NCI-H1694 (cell line): ENCODE measurements around the gene WDR5.

Experiments used
- DNase-seq: peaks from one replicate; lab custom pipeline; 2025; lab: John Stamatoyannopoulos, UW

Gene WDR5

DNA sequence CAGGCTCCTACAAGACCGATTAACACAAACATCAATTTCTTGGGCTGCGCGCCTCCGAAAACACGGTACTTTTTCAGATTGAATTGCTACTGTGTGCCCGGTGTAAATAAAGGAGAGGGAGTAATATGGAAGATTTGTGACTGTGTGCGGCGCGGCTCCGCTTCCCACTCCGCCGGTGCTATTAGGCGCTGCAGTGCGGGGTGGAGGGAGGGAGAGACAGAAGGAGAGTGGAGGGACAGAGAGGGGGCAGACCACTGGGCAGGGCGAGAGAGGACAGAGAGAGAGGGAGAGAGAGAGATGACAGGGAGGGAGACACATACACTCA lies 53.2 kb downstream of the WDR5 start:
- DNase-seq = no peak

DNA sequence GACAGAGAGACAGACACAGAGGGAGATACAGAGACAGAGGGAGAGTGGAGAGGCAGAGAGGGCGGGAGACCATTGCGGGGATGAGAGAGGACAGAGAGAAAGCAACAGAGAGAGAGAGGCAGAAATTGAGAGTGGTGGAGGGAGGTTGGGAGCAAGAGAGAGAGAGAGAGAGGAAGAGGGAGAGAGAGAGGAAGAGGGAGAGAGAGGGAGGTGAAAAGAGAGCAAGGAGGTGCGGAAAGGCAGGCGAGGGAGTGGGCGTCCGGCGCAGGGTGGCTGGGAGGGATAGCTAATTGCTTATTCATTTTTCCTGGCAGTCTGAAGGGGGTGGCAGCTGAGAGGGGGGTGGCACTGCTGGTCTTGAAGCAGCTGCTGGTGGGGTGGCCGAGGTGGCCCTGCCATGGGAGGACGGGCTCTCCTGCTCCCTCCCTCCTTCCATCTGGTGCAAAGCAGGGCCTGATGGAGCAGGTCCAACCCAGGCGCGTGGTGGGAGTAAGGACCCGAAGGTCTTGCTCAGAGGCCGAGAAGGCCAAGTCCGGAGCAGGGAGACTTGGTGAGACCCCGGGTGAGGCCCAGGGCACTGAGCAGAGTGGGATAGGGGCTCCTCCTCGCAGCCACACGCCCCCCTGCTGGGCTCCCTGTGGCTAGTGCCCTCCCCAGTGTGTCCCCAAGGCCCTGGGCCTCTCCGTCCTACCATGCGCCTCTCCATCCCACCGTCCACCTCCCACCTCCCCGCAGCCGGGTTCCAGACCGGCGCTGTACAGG lies 53.8 kb downstream of the WDR5 start:
- peak; percentile 42 for DNase-seq

DNA sequence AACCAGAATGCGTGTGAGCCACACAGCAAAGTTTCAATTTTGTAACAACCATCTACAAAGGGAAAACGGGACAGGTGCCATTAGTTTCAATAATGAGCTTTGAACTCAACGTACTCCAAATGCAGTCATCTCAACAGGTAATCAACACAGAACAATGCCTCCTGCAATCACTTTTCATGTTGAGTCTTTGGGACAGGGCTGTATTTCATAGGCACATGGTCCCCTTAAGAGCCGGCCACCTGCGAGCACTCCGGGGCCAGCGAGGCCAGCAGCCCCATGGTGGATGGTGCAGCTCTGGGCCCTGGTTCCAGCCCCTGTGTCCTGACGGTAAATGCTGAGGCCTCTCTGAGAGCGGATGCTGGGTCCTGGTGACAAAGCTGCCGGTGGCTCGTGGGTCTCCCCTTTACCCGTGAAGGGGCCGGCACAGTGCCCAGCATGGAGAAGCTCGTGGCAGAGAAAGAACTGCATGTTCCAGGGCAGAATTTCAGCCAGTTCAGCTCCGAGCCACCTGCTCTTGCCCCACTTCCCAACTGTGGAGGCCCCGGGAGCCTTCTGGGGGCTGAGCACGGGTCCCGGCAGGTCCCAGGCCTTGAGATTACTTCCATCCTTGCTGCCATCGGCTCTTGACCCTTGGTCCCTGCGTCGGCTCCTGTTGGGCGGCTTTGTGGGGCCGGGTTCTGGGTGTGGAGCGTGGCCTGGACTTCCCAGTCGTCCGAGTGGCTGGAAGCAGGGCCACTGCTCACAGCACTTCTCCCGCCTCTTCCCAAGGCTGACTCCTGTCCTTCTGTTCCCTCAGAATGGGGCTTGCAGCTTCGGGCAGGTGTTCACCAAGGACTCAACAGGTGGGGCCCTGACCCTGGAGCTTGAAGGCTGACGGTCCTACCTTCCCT lies 54.6 kb downstream of the WDR5 start:
- no peak for DNase-seq

DNA sequence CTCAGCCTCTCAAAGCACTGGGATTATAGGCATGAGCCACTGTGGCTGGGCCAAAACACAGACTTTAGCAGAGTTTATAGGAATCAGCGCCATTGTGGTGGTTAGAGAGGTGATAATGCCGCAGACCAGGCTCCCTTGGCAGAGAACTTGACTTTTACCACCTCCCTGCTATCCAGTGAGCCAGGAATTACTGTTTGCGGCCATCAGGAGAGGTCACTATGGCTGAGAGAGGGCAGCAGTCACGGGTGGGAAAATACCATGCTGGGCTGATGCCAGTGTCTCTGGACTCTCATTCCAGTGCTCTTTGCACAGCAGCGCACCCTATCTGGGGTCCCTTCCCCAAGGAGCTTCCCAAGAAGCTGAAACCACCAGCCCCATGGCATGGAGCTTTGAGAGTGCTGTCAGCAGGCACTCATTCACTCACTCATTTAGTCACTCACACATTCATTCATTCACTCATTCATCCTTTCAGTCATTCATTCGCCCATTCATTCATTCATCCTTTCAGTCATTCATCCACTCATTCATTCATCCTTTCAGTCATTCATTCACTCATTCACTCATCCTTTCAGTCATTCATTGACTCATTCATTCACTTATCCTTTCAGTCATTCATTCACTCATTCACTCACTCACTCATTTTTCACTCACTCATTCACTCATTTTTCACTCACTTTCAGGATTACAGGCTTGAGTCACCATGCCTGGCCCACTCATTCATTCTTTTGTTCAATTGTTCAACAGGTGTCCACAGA lies 55.8 kb downstream of the WDR5 start:
- no peak for DNase-seq

DNA sequence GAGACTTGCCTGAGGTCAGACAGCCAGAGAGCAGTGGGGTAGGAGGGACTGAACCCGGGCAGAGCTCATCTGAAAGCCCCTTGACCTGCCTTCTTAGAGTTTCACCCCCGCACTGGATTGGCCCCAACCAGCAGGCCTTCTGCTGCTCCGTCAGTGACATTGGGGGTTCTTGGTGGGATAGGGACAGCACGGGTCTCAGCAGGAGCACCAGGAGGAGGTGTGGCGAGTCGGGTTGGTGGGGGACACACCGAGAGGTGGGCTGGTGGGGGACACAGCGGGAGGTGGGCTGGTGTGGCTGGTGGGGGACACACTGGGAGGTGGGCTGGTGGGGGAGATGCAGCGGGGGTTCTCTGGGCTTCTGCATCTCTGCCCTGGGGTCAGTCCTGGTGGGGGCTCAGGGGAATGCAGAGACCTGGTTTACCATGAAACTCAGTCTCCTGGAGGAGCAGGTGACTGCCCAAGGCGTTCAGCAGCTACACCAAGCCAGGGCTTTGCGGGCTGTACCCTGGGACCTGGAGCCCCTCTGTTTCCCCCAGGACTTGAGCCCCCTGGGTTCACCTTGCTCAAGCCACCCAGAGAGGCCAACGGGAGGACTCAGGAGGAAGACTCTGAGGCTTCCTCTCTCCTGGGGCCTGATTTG lies 56.5 kb downstream of the WDR5 start:
- no peak for DNase-seq

DNA sequence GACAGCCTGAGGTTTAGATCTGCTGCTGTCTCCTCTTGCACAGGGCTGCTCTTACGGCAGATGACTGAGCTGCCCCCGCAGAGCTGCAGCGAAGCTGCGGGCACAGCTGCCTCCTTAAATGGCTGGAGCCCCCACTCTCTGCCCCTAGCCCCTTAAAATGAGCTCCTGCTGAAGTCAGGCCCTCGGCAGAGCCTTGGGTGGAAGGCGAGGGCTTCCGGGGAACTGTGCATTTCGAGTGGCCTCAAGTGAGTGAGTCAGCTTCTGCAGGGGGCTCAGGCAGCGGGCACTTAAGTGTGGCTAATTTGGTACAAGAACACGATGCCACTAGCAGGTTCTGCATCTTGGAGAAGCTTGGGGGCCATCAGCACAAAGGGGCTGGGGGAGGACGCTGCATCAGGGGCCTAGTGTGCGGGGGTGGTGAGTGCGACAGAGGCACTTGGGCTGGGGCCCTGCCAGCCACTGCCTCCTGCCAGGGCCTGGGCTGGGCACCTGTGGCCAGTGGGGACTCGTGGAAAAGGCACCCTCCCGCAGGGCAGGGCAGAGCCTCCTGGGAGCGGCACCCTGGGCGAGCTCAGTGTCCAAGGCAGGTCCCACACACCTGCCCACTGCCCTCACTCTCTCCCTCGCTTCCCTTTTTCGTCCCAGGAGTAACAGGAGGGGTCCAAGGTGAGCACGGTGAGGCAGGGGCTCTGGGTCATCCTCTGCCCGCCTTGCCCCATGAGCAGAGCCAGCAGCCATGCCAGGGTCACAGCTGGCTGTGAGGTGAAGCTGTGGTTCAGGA lies 57.3 kb downstream of the WDR5 start:
- DNase-seq = no peak

DNA sequence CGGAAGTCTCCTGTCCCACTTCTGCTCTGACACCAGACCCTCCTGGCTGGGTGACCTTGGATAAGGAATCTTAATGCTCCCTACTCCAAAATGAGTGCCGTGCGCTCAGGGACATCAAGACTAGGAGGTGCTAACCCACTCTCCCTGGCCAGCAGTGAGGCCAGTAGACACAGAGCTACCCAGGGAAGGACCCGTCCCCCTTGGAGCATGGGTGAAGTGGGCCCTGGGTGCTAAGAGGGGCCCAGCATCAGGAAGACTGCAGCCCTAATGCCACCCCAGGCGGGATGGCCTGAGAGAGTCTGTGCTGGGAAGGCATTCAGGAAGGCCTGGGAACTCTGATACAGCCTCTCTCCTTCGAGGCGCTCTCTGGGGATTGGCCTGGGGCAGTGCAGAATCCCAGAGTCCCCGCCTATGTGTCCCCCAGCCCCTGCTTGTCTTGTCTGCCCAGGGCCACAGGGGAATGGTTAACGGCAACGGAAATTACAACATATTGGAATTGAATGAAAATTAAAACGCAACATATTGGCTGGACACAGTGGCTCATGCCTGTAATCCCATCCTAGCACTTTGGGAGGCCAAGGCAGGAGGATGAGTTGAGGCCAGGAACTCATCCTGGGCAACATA lies 58.1 kb downstream of the WDR5 start:
- no peak for DNase-seq

DNA sequence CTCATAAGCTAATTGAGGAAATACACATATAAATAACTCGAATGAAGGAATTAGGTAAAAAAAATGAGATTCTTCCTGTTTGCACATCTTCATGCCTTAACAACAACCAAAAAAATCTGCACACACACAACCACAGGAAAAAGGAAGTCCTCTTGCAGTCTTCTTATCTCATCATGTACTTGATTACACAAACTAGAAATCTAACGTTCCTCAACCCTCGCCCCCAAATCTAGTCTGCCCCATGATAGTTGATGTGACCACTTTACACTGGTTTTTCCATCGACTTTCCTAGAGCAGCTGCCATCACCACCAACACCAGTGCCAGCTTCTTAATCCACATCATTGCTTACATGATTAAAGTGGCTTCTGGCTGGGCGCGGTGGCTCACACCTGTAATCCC lies 59.7 kb downstream of the WDR5 start:
- no peak for DNase-seq

DNA sequence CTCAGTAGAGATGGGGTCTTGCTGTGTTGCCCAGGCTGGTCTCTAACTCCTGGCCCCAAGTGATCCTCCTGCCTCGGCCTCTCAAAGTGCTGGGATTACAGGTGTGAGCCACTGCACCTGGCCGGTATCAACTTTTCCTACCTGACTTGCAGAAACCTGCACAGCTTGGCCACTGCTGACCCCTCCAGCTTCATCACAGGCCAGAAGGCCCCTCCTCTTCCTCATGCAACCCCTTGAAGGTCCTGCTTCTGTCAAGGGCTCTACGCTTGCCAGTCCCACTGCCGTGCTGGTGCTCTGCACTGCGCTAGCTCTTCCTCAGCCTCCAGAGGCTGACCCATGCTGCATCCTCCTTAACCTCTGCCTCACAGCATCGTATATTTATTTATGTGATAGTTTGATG lies 61.0 kb downstream of the WDR5 start:
- DNase-seq = no peak

DNA sequence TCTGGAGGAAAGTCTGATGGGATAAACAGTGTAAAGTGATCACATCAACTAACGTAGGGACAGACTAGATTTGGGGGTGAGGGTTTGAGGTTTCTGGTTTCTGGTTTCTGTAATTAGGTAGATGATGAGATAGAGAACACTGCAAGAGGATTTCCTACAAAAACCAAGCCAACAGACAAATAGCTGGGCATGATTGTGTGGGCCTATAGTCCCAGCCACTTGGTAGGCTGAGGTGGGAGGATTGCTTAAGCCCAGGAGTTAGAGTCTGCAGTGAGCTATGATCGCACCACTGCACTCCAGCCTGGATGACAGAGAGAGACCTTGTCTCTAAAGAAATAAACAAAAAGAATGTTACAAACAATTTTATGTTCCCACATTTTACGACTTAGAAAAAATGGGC lies 62.9 kb downstream of the WDR5 start:
- DNase-seq = no peak

DNA sequence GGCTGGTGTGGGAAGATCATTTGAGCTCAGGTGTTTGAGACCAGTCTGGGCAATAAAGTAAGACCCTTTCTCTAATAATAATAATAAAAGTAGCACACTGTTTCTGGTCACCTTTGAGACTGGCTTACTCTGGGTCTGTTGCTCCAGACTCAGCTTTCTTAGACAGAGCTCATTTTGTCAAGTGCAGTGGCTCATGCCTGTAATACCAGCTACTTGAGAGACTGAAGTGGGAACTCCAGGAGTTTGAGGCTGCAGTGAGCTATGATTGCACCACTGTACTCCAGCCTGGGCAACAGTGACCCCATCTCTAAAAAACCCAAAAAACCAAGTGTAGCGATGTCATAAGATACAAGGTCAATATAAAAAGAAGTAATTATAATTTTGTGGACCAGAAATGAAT lies 64.8 kb downstream of the WDR5 start:
- no peak for DNase-seq

DNA sequence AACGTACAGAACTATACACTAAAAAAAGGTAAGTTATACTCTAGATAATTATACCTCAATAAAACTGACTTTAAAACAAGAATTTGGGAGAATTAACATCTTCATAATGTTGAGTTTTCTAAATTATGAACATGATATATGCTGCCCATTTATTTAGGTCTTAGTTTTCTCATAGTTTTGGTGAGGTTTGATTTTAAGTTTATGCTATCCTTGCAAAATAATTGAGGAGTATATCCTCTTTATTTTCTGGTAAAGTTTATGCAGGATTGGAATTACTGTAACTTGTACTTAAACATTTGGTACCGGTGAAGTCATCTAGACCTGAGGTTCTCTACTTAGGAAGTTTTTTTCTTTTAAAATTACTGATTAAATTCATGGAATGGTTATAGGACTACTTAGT lies 67.3 kb downstream of the WDR5 start:
- no peak for DNase-seq

DNA sequence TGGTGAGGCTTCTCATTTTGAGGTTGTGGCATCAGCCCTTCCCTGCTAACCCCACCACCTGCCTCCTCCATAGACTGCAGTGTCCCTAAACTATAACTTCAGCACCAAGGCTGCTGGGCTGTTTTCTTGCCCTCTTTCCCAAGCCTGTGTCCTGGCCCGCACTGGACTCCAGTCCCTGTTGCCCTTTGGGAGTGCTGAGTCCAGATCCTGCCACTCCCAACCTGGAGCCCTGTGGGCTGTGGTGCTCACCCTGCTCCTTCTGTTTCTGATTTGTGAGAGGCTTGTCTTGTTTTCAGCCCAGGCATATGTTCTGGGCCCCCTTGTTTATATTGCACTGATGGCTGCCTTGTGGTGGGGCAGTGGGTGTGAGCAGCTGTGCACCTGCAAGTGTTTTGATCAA lies 68.2 kb downstream of the WDR5 start:
- DNase-seq = no peak

DNA sequence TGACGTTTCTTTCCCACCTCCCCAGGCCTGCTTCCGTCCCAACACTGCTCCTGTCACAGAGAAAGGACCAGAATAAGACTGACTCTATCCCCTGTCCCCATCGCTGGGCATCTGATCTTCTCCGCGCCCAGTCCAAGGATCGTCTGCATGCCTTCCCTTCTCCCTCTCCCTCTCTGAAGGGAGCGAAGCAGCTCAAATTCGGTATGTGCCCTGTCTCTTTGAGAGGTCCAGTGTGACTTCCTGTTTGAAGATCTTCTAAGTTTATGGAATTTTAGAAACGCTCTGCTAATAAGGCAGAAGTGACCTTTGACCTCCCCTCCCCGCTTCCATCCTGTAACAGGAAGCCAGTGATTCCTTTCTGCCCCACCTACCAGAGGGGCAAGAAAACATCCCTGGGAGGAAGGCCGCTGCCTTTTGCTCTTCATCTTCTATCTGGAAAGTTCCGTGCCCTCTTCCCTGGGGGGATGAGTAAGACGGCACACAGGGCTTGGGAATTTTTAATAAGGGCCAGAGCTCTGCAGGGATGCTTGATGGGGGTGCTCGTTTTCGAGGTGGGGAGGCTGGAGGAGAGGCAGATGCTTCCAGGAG lies 69.2 kb downstream of the WDR5 start:
- DNase-seq = no peak

DNA sequence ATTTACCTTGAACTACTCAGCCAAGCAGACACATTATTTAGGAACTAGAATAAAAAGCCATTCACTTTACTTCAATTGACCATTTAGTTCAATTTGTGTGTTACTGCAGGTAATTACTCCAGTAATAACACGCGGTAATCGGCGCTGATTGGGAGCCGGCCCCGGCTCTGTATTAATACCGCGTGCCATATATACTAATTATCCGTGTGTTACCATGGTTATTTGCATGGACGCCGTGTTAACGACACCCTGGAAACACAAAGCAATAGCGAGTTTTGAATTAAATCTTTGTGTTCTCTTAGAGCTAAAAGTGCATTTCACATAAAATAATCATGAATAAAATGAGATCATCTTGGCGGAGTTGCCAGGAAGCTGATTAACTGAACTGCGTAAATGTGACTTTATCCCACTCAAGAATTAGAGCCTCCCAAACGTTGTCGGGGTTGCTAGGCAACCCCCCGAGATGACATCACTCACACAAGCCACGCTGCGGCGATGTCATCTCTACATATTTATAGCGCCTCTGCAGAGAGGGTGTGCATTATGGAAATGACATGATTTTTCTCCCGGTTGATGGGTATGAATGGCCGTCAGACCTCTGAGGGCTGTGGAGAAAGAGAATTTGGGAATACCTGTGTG lies 69.9 kb downstream of the WDR5 start:
- no peak for DNase-seq

DNA sequence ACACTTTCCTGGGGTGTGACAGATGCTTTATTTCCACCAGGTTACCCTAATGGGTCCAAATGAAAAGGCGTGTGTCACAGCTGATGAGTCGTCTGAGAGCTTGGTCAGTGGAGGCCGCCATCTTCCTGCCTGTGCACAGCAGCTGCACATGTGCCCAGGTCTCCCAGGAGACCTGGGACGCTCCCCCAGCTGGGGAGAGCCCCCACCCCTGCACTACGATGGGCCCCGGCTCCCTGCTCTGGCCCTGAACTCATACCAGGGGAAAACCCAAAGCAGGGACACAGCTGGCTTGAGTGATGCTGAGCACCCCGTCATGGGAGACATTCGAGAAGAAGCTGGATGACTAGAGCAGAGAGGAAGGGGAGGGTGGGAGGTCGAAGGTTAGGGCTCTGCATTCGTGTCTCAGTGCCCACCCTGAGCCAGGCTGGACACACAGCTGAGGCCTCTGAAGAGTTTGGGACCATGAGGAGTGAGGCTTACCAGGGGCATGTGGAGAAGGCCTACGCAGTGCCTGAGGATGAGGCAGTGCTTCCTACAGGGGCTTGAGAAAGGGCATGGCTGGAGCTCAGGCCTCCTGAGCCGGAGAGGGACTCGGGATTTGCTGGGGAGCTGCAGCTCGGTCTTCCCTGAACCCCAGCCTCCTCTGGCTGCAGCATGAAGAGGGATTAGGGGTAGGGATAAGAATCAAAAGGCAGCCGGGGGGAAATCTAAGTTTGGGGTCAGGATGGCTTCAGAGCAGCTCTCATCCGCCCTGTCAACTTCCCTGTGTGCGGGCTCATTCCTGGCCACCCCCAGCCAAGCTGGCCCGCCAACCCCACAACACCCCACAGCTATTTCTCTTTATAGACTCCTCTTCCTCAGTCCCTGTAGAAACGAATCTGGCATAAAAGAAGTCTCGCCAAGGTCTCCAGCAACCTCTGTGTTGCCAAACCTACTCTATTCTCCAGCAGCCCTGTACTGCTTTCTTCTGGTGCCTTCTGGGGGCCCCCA lies 70.7 kb downstream of the WDR5 start:
- no peak for DNase-seq

DNA sequence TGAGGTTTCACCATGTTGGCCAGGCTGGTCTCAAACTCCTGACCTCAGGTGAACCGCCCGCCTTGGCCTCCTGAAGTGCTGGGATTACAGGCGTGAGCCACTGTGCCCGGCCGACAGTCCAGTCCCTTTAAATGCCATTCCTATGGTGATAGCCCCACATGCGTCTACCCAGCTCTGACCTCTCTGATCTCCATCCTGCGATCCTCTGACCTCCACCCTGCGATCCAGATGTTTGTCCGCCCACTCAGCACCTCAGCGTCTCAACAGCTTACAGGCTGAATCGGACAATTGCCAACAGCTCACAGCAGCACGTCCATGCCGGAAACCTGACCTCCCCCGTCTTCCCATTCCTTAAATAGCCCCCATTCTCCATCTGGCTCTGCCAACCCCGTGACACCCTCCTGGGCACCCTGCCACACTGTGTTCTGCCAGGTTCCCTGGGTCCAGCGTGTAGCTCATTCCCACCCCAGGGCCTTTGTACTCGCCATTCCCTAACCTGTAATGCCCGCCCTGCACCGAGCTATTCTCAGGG lies 72.5 kb downstream of the WDR5 start:
- DNase-seq = no peak

DNA sequence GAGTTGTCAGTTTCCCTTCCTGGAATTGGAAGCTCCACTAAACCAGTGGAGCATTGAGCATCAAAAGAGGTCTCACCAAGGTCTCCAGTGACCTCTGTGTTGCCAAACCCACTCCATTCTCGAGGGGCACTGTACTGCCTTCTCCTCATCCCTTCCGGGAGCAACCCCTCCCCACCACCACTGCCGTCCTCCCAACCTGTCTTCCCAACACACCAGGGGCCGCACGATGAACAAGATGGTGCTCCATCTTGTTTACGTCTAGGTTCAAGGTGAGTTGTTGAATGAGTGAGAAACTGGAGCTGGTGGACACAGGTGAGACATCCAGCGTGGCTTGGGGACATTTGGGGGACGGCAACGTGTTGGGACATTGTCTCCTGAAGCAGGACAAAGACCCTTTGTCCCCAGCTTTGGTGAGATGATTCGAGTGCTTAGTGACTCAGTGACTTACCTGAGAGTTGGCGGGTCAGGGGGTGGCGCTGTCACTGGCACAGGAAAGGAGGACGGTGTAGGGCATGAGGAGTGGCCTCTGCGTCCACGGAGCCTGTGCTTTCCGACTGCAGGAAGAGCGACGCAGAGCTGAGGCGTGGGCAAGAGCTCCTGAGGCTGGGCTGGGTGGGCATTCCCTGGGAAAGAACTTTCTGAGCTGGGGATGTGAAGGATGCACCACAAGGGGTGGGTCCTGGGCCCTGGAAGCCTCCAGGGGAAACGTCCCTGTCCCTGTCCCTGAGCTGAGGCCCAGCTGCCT lies 73.3 kb downstream of the WDR5 start:
- DNase-seq = no peak
